Right cardiac atrium (tissue), 5 donors: Measurements from ENCODE around the gene METTL17. TPM values are rescaled to one million over a fixed set of nuclear protein-coding genes. Genes with fewer than 3 reads are reported as not detected.
"Not testable (repeated sequence)": the region's sequence is repeated elsewhere in the genome, so short reads cannot be mapped to it uniquely, and the experiment has no call there.

ENCODE experiments used
- ATAC-seq, 2 donors: fragments of 200-7000 bp; cut with Tn5 transposase; one replicate each; pipeline versions ENCODE4 v1.8.0 to v1.9.1; 2020; ENCODE audit warnings: moderate library complexity in 2 of 2, mild to moderate bottlenecking in 1 of 2
- DNase-seq, 3 donors: peaks; one replicate each; pipeline ENCODE4 v3.0.0-alpha.2; 2020
- H3K27ac ChIP-seq: one replicate; pipeline ENCODE4 v1.5.1; 2013; ENCODE audit warnings: mild to moderate bottlenecking, low read length, control low read depth, moderate library complexity
- H3K27me3 ChIP-seq: one replicate; pipeline ENCODE4 v1.6.1; 2013; ENCODE audit not compliant: control insufficient read depth, insufficient read depth
- H3K4me1 ChIP-seq: one replicate; pipeline ENCODE4 v1.6.1; 2013; ENCODE audit warnings: low read length; ENCODE audit not compliant: control insufficient read depth, insufficient read depth
- H3K4me3 ChIP-seq: one replicate; pipeline ENCODE4 v1.5.1; 2013; ENCODE audit warnings: low read length, control low read depth
- H3K9me3 ChIP-seq: one replicate; pipeline ENCODE4 v1.6.1; 2013; ENCODE audit warnings: low read length; ENCODE audit not compliant: control insufficient read depth
- WGBS: extraction: QIAGEN DNeasy Blood & Tissue Kit; methylation state at CpG from one replicate; pipeline ENCODE4 v1.1.7; 2013; 5-methylcytosine and 5-hydroxymethylcytosine counted together
- intact Hi-C, 4 donors: fragments of 100-400 bp; cut with DNase I; formaldehyde crosslinking; loops; one replicate each; pipeline versions ENCODE4 v1.11.0 to v1.14.0; 2022 to 2023
- polyA plus RNA-seq: library from polyadenylated mRNA; stranded (reverse); fragments of 200-250 nt; gene quantifications from one replicate; pipeline ENCODE4 v1.2.3, GENCODE V29; 2013
- total RNA-seq, 4 donors: library from RNA; stranded (reverse); fragmentation: NEBNext Ultra II Directional; extraction: Animal tissue kit (Norgen Biotek cat#: 25700); gene quantifications; one replicate each; pipeline ENCODE4 v1.2.1, GENCODE V29; 2021
- donor health status: healthy with polysubstance abuse.
- donor health status: DM: no; HTN: yes; CAD: no.
- donor health status: DM: no; HTN: no; CAD: no.
- donor health status: DM: no; HTN: yes; CAD: no; lungs with severe emphysema.
- donor health status: DM: yes; HTN: yes; CAD: no.

The METTL17 gene
- total and polyA plus RNA-seq, 5 donors: 27.0 to 42.4 (median 38.6) TPM

DNA sequence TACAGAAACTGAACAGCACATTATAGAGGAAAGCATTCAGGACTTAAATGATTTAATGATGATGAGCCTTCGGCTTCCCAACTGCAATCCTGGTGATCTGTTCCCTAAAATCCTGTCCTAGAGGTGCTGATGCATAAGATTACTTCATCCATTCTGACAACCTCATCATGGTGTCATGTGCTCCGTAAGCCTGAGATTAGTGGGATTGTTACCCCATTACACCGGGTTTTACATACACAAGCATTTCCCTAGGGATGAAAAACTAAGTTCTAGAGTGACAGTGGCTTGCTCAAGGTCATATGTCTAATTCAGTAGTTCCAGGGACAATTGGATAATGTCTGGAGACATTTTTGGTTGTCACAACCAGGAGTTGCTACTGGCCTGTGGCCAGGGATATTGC, 47.4 kb downstream of the METTL17 start:
- H3K9me3 ChIP-seq: no peaks in the 10 kb centered on the region
- intact Hi-C loops: no loop called here
- H3K27me3 ChIP-seq: no peaks in the 10 kb centered on the region
- peaks cover 7% of the 10 kb centered on the region for H3K4me1 ChIP-seq
- DNase-seq: no peak
- no peak overlapping the region for H3K4me3 ChIP-seq
- WGBS: 81% methylated on average over 3 of the region's 3 CpGs
- no peak overlapping the region for H3K27ac ChIP-seq
- ATAC-seq: no peak

- Histone ChIP-seq H3K9me3 (no peaks in the 10 kb centered on the region), H3K4me3 (no peak overlapping the region), H3K27me3 (no peaks in the 10 kb centered on the region), H3K27ac (peak overlapping the region; percentile 13), H3K4me1 (peaks cover 22% of the 10 kb centered on the region)
- 10% methylated on average over 10 of the region's 10 CpGs for WGBS
- DNase-seq (peak; percentile 86 to 94 (median 92)), ATAC-seq (peak; percentile 96 to 97)
- intact Hi-C loops: no loop called here
Measured at GRCh38 chr14:21038441-21039422, 49.0 kb downstream of the METTL17 start.

DNA sequence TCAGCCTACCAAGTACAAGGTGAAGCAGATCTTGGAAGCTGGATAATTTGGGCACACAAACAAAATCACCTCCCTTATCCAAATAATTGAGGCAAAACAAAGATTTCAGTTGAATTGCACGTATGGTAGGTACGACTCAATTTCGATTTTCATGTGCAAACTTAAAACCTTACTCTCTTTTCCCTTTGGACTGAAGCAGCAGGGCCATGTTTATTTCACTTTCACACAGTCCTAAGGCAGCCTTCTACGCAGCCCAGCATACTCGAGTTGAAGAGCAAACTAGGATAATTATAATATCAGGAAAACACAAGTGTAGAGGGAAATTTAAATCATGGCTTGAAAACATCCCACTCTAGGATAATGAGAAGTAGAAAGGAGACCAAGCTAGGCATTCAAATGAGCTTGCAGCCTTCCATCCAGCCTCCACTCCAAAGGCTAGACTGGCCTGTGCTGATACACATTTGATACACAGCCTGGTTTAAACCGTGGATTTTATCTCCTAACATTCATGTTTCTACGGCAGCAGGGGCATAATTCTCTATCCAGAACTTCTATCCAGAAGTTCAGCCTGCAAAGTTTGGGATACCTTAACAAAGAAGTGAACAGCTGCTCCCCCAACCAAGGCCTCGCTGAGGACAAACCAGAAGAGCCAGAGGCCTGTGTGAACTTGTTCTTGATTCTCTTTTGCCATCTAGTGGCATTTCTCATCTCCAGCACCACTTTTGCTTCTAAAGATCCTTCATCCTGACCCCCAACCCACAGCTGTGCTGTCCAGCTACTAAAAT, 50.0 kb downstream of the METTL17 start:
- Histone ChIP-seq H3K27ac (peak overlapping the region; percentile 70), H3K9me3 (no peaks in the 10 kb centered on the region), H3K27me3 (no peaks in the 10 kb centered on the region), H3K4me1 (peaks cover 22% of the 10 kb centered on the region), H3K4me3 (no peak overlapping the region)
- WGBS: 44% methylated on average over 8 of the region's 8 CpGs
- intact Hi-C loops: loop anchor here in 3 of 4 donors (1.0 to 10.0 kb wide), 4 partner anchors 25 to 182 kb away; no protein-coding TSS in a partner anchor
- DNase-seq (peak in 2 of 3 donors; percentile 58 to 67), ATAC-seq (peak; percentile 74 to 78)

- 70% methylated on average over 8 of the region's 8 CpGs for WGBS
- H3K27me3 ChIP-seq: no peaks in the 10 kb centered on the region
- intact Hi-C loops: loop anchor here in 3 of 4 donors (1.0 to 10.0 kb wide), 4 partner anchors 26 to 183 kb away; no protein-coding TSS in a partner anchor
- no peaks in the 10 kb centered on the region for H3K9me3 ChIP-seq
- H3K4me1 ChIP-seq: peaks cover 22% of the 10 kb centered on the region
- H3K27ac ChIP-seq: no peak overlapping the region
- H3K4me3 ChIP-seq: no peak overlapping the region
- no peak for ATAC-seq
- no peak for DNase-seq
Measured at GRCh38 chr14:21040370-21040925, 50.7 kb downstream of the METTL17 start.

- not testable (repeated sequence) for H3K27me3 ChIP-seq, H3K4me3 ChIP-seq, DNase-seq, H3K9me3 ChIP-seq, ATAC-seq, H3K27ac ChIP-seq
- intact Hi-C loops: loop anchor here in 3 of 4 donors (1.0 to 10.0 kb wide), 4 partner anchors 26 to 184 kb away; no protein-coding TSS in a partner anchor
- peaks cover 22% of the 10 kb centered on the region for H3K4me1 ChIP-seq
- 84% methylated on average over 3 of the region's 3 CpGs for WGBS
Measured at GRCh38 chr14:21040941-21041340, 51.2 kb downstream of the METTL17 start.

DNA sequence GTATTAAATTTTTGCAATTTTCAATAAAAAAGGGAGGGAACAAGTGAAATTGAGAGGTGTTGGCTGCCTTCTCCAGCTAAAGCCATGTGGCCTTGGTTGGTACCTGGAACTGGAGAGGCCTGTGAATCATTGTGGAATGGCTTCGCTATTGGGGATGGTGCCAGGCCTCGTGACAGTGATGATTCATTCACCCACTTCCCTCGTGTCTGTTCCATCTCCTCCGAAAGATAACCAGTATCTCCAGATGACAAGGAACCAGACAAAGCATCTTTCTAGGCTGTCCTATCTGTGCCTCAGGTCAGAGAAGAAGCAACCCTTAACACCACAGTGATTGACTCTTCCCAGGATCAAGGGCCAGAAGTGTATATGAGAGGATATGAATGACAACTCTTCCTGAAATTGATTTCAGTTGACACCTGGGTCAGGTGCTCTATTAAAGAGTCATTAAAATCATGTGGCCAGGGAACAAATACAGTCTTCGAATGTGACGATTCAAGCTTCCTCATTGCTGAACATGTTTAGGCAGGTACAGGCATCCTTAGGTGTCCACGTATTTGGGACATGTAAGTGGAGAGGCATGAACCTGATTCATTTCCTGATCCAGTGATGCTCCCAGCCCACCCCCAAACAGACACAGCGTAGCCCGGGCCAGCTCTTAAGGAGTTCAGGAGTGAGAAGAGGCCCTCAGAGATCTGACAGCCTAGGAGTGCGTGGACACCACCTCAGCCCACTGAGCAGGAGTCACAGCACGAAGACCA, 52.1 kb downstream of the METTL17 start, which contains the start of gene RNASE7:
Gene RNASE7, plus strand, starts transcription at position 687 of the 758 bp plus-strand sequence. CDS start 631 bp downstream, outside the sequence.
- intact Hi-C loops: loop anchor here in 3 of 4 donors (2.0 to 10.0 kb wide), 3 partner anchors 27 to 185 kb away; no protein-coding TSS in a partner anchor
- H3K4me1 ChIP-seq: peaks cover 22% of the 10 kb centered on the region

GRCh38 chr14:21042918-21043317, 53.1 kb downstream of the METTL17 start:
- no peaks in the 10 kb centered on the region for H3K27me3 ChIP-seq
- peaks cover 24% of the 10 kb centered on the region for H3K4me1 ChIP-seq
- no peaks in the 10 kb centered on the region for H3K9me3 ChIP-seq
- intact Hi-C loops: loop anchor here in 2 of 4 donors (5.0 to 10.0 kb wide), 2 partner anchors 68 to 186 kb away; no protein-coding TSS in a partner anchor
- ATAC-seq (no peak), DNase-seq (no peak)
- 51% methylated on average over 8 of the region's 8 CpGs for WGBS
- no peak overlapping the region for H3K27ac ChIP-seq
- H3K4me3 ChIP-seq: no peak overlapping the region

More for the DNA sequence above, 52.1 kb downstream of the METTL17 start, which contains the start of gene RNASE7:
- 74% methylated on average over 11 of the region's 11 CpGs for WGBS
- no peak for ATAC-seq
- no peaks in the 10 kb centered on the region for H3K9me3 ChIP-seq
- no peak within 1 kb of the TSS for H3K27ac ChIP-seq
- H3K4me3 ChIP-seq: no peak within 1 kb of the TSS
- no peak for DNase-seq
- H3K27me3 ChIP-seq: no peaks in the 10 kb centered on the region

GRCh38 chr14:21043387-21043973, 53.7 kb downstream of the METTL17 start:
- Histone ChIP-seq H3K4me1 (peaks cover 23% of the 10 kb centered on the region), H3K27me3 (no peaks in the 10 kb centered on the region), H3K27ac (no peak overlapping the region), H3K9me3 (no peaks in the 10 kb centered on the region), H3K4me3 (no peak overlapping the region)
- DNase-seq (no peak), ATAC-seq (no peak)
- WGBS: 37% methylated on average over 2 of the region's 2 CpGs
- intact Hi-C loops: loop anchor here in 2 of 4 donors (5.0 to 10.0 kb wide), 2 partner anchors 69 to 186 kb away; no protein-coding TSS in a partner anchor

GRCh38 chr14:21043974-21044618, 54.3 kb downstream of the METTL17 start:
- 45% methylated on average over 6 of the region's 6 CpGs for WGBS
- no peaks in the 10 kb centered on the region for H3K27me3 ChIP-seq
- H3K9me3 ChIP-seq: no peaks in the 10 kb centered on the region
- no peak overlapping the region for H3K27ac ChIP-seq
- H3K4me3 ChIP-seq: no peak overlapping the region
- H3K4me1 ChIP-seq: peaks cover 21% of the 10 kb centered on the region
- intact Hi-C loops: loop anchor here in 2 of 4 donors (5.0 to 10.0 kb wide), 2 partner anchors 69 to 187 kb away; no protein-coding TSS in a partner anchor
- DNase-seq (peak in 2 of 3 donors; percentile 75 to 77), ATAC-seq (no peak)
